ENCODE results near the gene GRK4. TPM values are rescaled to one million over a fixed set of nuclear protein-coding genes. Genes with fewer than 3 reads are reported as not detected.

Gene GRK4
- total RNA-seq, 1 experiment from 2014 or later: 4.2 TPM

DNA sequence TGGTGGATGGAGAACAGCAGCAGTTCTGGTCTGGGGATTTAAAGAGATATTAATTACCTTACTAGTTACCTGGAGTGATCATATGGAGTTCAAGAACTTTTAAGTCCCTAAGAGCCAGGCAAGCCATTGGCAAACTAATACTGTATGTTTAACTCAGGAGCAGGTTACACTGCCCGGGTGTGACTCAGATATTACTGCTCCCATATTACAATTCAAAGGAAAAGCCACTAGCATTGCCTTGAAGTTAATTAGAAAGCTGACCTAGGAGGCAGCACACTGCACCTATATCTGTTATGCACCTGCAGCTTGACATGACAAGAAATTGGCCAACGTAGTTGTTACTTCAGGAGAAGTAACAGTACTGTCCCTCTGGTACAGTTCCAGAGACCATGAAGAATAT is 47.2 kb downstream of the GRK4 start:
- TF ChIP-seq SRF (IDR thresholded peaks at IDR 0.05; ENCODE audit: low read depth) (no peak), EZH2 (IDR thresholded peaks at IDR 0.05) (no peak), ZNF274 (IDR thresholded peaks at IDR 0.05; ENCODE audit: low read depth, low read length) (no peak), CBX3 (IDR thresholded peaks at IDR 0.05; ENCODE audit: low read depth) (no peak), POLR2A (IDR thresholded peaks at IDR 0.05; ENCODE audit: borderline replicate concordance, extremely low read depth, insufficient read depth, insufficient read length) (no peak), SP1 (IDR thresholded peaks at IDR 0.05; ENCODE audit: low read depth) (no peak), ELF1 (IDR thresholded peaks at IDR 0.05; ENCODE audit: borderline replicate concordance, low read depth) (no peak), CEBPB (IDR thresholded peaks at IDR 0.05; ENCODE audit: low read depth) (no peak), POLR2AphosphoS5 (IDR thresholded peaks at IDR 0.05; ENCODE audit: low read depth, low read length) (no peak), RAD21 (IDR thresholded peaks at IDR 0.05; ENCODE audit: low read depth) (no peak), SIN3A (IDR thresholded peaks at IDR 0.05; ENCODE audit: low read depth) (no peak), JUND (IDR thresholded peaks at IDR 0.05) (no peak)
- TF ChIP-seq, protein P1, sequence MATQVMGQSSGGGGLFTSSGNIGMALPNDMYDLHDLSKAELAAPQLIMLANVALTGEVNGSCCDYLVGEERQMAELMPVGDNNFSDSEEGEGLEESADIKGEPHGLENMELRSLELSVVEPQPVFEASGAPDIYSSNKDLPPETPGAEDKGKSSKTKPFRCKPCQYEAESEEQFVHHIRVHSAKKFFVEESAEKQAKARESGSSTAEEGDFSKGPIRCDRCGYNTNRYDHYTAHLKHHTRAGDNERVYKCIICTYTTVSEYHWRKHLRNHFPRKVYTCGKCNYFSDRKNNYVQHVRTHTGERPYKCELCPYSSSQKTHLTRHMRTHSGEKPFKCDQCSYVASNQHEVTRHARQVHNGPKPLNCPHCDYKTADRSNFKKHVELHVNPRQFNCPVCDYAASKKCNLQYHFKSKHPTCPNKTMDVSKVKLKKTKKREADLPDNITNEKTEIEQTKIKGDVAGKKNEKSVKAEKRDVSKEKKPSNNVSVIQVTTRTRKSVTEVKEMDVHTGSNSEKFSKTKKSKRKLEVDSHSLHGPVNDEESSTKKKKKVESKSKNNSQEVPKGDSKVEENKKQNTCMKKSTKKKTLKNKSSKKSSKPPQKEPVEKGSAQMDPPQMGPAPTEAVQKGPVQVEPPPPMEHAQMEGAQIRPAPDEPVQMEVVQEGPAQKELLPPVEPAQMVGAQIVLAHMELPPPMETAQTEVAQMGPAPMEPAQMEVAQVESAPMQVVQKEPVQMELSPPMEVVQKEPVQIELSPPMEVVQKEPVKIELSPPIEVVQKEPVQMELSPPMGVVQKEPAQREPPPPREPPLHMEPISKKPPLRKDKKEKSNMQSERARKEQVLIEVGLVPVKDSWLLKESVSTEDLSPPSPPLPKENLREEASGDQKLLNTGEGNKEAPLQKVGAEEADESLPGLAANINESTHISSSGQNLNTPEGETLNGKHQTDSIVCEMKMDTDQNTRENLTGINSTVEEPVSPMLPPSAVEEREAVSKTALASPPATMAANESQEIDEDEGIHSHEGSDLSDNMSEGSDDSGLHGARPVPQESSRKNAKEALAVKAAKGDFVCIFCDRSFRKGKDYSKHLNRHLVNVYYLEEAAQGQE (IDR thresholded peaks at IDR 0.05; ENCODE audit: low read depth): no peak
- TF ChIP-seq, protein P2, sequence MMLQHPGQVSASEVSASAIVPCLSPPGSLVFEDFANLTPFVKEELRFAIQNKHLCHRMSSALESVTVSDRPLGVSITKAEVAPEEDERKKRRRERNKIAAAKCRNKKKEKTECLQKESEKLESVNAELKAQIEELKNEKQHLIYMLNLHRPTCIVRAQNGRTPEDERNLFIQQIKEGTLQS (IDR thresholded peaks at IDR 0.05): no peak
- BruUV-seq (replicated peaks): no TSS peak
- Histone ChIP-seq H3K9me2 (ENCODE audit: insufficient read depth) (no peaks in the 10 kb centered on the region), H3K4me1 (ENCODE audit: control insufficient read depth in 1 of 2, insufficient read depth in 2 of 2, low read length in 2 of 2) (peaks cover 0 to 11% of the 10 kb centered on the region in 2 experiments; a peak in 2 of 4 replicates), H2AFZ (ENCODE audit: low read depth, low read length, poor library complexity, severe bottlenecking) (no peak overlapping the region), H3K9me3 (ENCODE audit: control insufficient read depth in 1 of 2, insufficient read depth in 1 of 2, low read depth in 1 of 2, low read length in 2 of 2) (no peaks in the 10 kb centered on the region), H3K27ac (ENCODE audit: low read depth, low read length) (no peak overlapping the region), H3K4me3 (replicated peaks in 1 of 2; ENCODE audit: low read depth in 1 of 2, low read length in 2 of 2) (no peak overlapping the region), H3K27me3 (ENCODE audit: insufficient read depth, low read length) (no peaks in the 10 kb centered on the region), H3K4me2 (ENCODE audit: low read length) (peak overlapping the region; percentile 14; the same call in 1 of the 2 replicates), H4K20me1 (ENCODE audit: insufficient read depth) (no peaks in the 10 kb centered on the region), H3K79me2 (ENCODE audit: insufficient read depth, low read length) (no peaks in the 10 kb centered on the region), H3K36me3 (ENCODE audit: control insufficient read depth in 1 of 2, insufficient read depth in 2 of 2, low read length in 2 of 2) (no peaks in the 10 kb centered on the region), H3K9ac (ENCODE audit: low read length) (no peak overlapping the region)
- intact Hi-C loops (cut with micrococcal nuclease): no loop called here
- ChIA-PET POLR2A (no interaction called here), RAD21 (ENCODE audit: low non-redundant PET in 1 of 2, low total read pairs in 2 of 2, uncharacterized antibody in 2 of 2, unreplicated experiment in 2 of 2) (no interaction called here), CTCF (interaction anchor here (1.5 kb wide), 1 partner anchor 33 kb away, joined by 4 read pairs; no protein-coding TSS in a partner anchor)
- DNase-seq (ENCODE audit: low read depth, low spot score): no peak
- no peak for ATAC-seq
